ENCODE results near the gene MTCL1.

MTCL1 gene

DNA sequence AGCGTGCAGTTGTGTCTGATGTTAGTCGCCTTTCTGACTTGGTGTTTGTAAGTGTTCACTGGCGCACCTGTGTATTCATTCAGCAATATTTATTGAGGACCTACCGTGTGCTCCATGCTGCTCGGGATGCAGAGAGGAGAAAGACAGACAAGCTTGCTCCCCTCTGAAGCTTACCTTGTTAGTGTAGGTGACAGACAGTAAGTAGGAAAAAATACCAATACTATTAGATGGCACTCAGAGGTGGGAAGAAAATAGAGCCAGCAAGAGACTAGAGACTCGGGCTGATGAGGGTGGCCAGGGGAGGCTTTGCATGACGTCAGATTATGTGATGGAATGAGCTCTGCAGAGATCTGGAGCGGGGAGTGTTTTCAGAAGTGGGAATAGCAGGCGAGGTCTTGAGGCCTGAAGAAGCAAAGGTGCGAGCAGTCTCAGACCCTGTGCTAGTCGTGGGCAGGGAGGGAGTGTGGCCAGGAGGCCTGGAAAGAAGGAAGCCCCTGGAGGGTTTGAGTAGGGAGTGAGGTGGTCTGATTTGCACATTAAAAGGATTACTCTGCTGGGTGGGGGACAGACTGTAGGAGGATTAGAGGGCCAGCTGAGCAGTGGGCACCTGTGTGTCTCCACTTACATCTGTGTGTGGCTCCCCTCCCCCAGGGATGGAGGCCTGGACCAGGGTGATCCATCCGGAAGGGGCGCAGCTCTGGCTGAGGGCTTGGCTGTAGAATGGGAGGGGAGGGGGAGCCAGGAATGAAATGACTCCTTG, 11.8 kb downstream of the MTCL1 start:
- DNase-seq, result no peak

DNA sequence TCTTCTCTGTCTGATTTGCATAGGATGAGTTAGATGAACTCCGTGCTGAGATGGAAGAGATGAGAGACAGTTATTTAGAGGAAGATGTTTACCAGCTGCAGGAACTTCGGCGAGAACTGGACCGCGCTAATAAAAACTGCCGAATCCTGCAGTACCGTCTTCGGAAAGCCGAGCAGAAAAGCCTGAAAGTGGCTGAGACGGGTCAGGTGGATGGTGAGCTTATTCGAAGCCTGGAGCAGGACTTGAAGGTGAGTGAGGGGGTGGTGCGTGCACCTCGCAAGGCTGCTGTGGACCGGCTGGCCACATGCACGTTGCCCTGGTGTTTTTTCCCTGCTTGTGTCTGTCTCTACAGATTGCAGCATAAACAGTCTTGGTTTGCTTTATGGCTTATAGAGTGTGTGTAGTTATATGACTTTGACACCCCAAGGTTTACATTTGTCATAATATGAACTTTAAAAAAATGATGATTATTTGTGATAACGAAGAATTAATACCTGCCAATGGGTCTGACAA, 13.1 kb downstream of the MTCL1 start:
- no peak for DNase-seq

DNA sequence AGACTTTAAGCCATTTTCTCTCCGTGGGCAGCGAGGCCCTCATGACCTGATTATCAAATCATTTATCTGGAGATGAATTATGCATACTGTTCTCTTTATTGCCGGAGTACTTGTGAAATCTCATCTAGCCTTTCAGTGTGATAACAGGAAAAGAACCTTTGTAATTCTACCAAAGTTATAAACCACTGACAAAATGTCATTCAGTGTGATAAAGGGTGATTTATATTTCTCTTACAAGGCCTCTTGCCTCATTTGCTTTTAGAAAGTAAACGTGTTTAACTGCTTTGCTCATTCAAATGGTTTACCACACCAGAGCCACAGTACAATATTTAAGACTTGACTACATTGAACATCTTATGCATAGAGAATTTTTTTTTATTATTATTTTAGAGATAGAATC, 13.8 kb downstream of the MTCL1 start:
- DNase-seq, result no peak

DNA sequence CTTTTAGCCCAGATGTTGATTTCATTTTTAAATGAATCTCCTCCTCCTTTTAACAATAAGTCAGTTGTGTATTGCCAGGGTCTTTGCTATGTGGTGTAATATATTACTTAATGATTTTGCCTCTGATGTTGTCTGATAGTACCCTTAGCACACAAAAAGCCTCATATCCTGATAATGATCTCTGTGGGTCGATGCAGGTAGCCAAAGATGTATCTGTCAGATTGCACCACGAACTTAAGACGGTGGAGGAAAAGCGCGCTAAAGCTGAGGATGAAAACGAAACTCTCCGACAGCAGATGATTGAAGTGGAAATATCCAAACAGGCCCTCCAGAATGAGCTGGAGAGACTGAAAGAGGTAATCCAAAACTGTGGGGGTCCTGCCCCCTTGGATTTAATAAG, 14.8 kb downstream of the MTCL1 start:
- DNase-seq, result no peak

GRCh38 chr18:8721094-8721669, 15.8 kb downstream of the MTCL1 start:
- DNase-seq, result no peak

DNA sequence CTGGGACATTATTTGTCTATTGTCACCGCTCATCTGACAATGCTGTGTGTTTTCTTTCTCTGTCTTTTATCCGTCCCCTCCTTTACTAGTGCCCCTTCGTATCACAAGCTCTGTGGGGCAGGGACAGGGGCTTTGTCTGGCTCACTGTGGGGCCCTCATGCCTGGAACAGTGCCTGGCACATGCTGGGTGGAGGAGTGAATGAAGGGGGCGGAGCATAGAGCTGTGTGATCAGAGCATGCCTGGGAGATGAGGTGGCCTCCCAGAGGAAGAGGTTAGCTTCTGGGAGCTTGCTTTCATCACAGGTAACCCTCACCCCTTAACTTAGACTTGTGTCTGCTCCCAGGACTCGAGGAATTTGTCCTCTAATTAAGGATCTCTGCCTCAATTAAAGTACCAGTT, 16.4 kb downstream of the MTCL1 start:
- no peak for DNase-seq

GRCh38 chr18:8722946-8723820, 17.8 kb downstream of the MTCL1 start:
- no peak for DNase-seq

- DNase-seq, result no peak
Measured at GRCh38 chr18:8724452-8724851, 19.1 kb downstream of the MTCL1 start.

DNA sequence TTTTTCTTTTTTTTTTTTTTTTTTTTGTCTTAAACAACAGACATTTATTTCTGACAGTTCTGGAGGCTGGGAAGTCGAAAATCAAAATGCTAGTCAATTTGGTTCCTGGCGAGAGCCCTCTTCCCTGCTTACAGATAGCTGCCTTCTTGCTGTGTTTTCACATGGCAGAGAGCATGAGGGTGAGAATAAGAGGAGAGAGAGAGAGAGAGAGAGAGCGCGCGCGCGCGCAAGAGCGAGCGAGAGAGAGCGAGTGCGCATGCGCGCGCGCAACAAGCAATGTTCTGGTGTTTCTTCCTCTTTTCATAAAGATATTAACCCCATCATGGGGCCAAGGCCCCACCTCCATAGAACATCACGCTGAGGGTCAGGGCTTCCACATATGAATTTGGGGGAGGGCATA, 20.9 kb downstream of the MTCL1 start:
- no peak for DNase-seq

GRCh38 chr18:8726963-8727705, 21.8 kb downstream of the MTCL1 start:
- no peak for DNase-seq

GRCh38 chr18:8730080-8730827, 24.9 kb downstream of the MTCL1 start:
- DNase-seq, result no peak

DNA sequence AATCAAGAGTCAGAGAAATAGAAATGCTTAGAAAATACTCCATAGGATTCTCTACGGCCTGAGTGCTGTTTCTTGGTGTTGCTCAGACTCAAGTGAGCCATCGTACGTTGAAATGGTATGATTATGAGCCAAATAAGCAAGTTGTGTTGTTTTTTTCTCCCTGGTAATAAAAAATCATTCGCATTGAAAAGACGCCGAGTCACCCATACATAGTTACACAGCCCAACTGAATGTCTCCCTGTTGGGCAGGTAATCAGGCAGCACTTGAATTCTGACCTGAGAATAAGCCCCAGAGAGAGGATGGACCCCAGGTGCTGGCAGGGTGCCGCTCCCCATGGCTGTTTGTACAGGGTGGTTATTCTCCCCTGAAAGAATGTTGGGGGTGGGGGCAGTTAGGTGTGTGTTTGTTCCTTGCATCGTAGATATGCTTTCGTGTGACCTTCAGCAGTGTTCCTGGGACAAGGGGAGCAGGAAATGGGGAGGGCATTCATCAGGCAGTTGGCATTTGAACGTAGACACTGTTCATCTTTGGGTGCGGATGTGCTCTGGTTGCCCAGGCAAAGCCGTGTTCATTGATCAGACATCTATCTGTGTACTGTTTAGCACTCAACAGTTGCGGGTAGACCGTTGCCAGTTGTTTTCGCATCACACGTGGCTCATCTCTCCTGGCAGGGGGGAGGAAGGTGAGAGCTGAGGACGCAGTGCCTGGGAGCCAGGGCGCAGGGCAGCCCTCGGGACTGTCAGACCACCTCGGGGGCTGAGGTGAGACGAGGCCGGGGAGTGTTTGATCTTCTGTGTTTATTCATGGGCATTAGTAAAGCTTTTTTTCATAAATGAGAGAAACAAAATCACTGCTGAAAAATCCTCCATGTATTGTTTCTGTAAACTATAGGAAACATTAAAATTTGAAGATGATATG, 27.3 kb downstream of the MTCL1 start:
- no peak for DNase-seq

DNA sequence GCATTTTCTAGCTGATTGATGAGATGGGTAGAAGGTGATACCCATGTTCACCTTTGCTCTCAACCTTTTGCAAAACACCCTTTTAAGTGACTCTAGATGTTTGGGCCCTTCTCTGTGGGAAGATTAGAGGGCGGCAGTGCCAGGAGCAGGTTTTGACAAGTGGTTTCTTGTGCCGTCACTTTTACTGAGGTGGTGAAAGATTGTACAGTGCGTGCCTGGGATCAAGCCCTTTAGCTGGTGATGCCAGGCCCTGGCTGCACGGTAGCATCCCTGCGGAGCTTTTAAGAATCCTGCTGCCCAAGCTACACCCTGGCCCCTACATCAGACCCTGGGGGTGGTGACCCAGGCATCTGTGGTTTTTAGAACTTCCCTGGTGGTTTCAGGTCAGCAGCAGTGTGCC, 29.1 kb downstream of the MTCL1 start:
- no peak for DNase-seq

DNA sequence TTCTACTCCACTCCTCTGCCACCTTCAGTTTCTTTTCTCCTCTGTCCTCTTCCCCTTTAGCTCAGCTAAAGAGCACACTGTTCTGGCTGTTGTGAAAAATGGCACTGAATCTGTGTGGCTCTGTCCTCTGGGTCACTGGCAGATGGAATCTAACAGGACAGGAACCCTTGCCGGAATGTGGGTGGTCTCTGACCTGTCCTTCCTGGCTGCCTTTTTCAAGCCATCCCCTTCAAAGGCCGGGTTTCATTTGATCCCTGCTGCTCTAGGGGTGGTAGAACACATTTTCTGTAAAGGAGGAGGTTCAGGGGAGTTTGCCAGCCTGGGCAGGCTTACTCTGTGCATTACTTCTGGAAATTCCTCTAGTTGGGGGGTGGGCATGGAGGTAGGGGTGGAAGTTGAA, 29.9 kb downstream of the MTCL1 start:
- no peak for DNase-seq

DNA sequence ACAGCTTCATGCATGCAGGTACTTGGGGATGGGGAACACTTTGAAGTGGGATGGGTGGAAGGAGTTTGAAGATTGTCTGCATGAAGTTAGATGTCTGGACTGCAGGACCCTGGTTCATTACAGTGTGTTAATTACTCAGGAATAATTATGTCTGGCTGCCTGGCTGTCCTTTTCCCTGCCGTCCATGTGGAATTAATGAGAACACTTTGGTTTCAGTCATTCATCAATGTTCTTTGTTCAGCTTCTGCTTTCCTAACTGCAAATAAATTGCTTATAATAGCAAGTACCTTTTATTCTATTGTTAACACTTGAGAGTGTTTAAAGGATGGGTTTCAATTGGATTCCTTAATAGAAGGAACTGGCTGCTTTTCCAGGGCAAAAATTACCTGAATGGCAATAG, 35.8 kb downstream of the MTCL1 start:
- DNase-seq, result no peak

DNA sequence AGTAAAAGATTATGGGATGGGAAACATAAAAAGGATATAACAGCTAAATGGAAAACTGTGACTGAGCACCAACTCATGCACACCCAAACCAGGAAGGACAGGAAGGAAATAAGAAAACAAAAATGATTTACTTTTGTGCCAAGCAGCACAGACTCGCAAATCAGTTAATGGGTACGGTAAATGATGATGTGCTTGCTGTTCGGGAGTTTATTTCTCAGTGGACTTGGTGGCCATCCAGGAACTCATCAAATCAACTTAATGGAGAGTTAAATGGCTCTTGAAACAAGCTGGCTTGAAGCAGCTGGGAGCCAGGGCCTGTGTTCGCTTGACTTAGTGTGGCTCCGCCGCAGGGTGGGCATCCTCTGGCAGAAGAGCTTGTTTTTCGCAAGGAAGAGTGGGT, 36.2 kb downstream of the MTCL1 start:
- DNase-seq, result peak; percentile 43

GRCh38 chr18:8742387-8743361, 37.3 kb downstream of the MTCL1 start:
- no peak for DNase-seq

DNA sequence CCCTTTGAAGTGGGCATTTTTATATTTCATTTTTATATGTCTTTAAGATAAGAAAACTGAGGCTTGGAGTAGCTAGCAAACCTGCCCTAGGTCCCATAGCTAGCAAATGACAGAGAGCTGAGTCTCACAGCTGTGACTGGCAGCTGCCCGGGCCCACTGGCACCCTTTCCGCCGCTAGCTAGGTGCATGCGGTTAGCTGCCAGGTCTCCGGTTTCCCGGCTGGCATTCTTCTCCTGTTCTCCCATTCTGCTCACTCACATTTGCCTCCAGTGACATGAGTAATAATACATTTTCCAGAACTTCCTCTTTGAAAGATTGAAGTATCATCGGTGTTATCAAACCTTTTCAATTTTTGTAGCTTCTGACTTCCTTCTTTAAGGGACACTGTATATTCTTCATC, 38.7 kb downstream of the MTCL1 start:
- DNase-seq, result no peak

GRCh38 chr18:8744656-8745055, 39.3 kb downstream of the MTCL1 start:
- no peak for DNase-seq

Measured in NCI-H2081 treated with DMSO at 0.1 percent for 48 hours (cell line).